Neural progenitor cell (in vitro differentiated cells): ENCODE measurements around the gene SYNC.

Experiments used
- CTCF ChIP-seq: fragments of 200-600 bp; sonication (generic); IDR thresholded peaks from 2 replicates; pipeline ENCODE4 v1.5.1; 2017; ENCODE audit warnings: antibody characterized with exemption, mild to moderate bottlenecking
- EZH2phosphoT487 ChIP-seq: fragments of 200-600 bp; sonication (generic); IDR thresholded peaks from 2 replicates; pipeline ENCODE4 v1.6.1; 2017; ENCODE audit warnings: antibody characterized with exemption

- TF ChIP-seq CTCF (no peak), EZH2phosphoT487 (no peak)
These were observed 17.1 kb downstream of the SYNC start for GRCh38 chr1:32685498-32685897.
